Activated CD4-positive, alpha-beta T cell treated with anti-CD3 and anti-CD28 coated beads for 1 hour (primary cell): Measurements from ENCODE around the gene LEAP2.
A peak's percentile ranks its signal among the peaks of the same experiment; 100 is the strongest.

Experiments
- DNase-seq: peaks from one replicate; pipeline ENCODE4 v3.0.0-alpha.2; 2020

Gene LEAP2

GRCh38 chr5:132873119-132873929 lies at the start of gene LEAP2:
LEAP2 (plus strand) TSS chr5:132873668; CDS start chr5:132873695, 27 bp downstream.
- no peak for DNase-seq

- DNase-seq: no peak
Observed at GRCh38 chr5:132824426-132824825, 49.0 kb upstream of the LEAP2 start.

- no peak for DNase-seq
Observed at GRCh38 chr5:132825033-132825833, 48.2 kb upstream of the LEAP2 start.

GRCh38 chr5:132825834-132826391 lies 47.6 kb upstream of the LEAP2 start:
- no peak for DNase-seq

GRCh38 chr5:132826424-132827082 lies 46.9 kb upstream of the LEAP2 start:
- DNase-seq: no peak

- no peak for DNase-seq
Observed at GRCh38 chr5:132827943-132828673, 45.4 kb upstream of the LEAP2 start.

- DNase-seq: no peak
Observed at GRCh38 chr5:132828846-132829494, 44.5 kb upstream of the LEAP2 start.

GRCh38 chr5:132829742-132830435 lies 43.6 kb upstream of the LEAP2 start:
- peak; percentile 55 for DNase-seq

- no peak for DNase-seq
Observed at GRCh38 chr5:132830436-132831094, 42.9 kb upstream of the LEAP2 start, which contains the start of gene SHROOM1. SHROOM1 (minus strand) TSS chr5:132830647; CDS start chr5:132826140, 4,507 bp downstream.

GRCh38 chr5:132831095-132831860 lies 42.2 kb upstream of the LEAP2 start:
- no peak for DNase-seq

GRCh38 chr5:132832612-132833011 lies 40.9 kb upstream of the LEAP2 start:
- no peak for DNase-seq

- no peak for DNase-seq
Observed at GRCh38 chr5:132834057-132834456, 39.4 kb upstream of the LEAP2 start.

- no peak for DNase-seq
Observed at GRCh38 chr5:132836852-132837251, 36.6 kb upstream of the LEAP2 start.

GRCh38 chr5:132837868-132838267 lies 35.6 kb upstream of the LEAP2 start:
- no peak for DNase-seq

GRCh38 chr5:132838516-132839282 lies 34.8 kb upstream of the LEAP2 start:
- no peak for DNase-seq

- no peak for DNase-seq
Observed at GRCh38 chr5:132839426-132840301, 33.8 kb upstream of the LEAP2 start.

- no peak for DNase-seq
Observed at GRCh38 chr5:132840313-132840712, 33.2 kb upstream of the LEAP2 start.

GRCh38 chr5:132840896-132841295 lies 32.6 kb upstream of the LEAP2 start:
- DNase-seq: no peak
